GM18873 (cell line): ENCODE results near the gene SERHL2.
"Not testable (repeated sequence)": the region's sequence is repeated elsewhere in the genome, so short reads cannot be mapped to it uniquely, and the experiment has no call there.

ENCODE experiments used
- ATAC-seq: cut with Tn5 transposase; IDR thresholded peaks from one replicate; pipeline ENCODE4 v1.9.1; 2021; ENCODE audit warnings: mild to moderate bottlenecking, moderate library complexity, moderate number of reproducible peaks; ENCODE audit not compliant: unreplicated experiment, low FRiP score

Gene SERHL2

DNA sequence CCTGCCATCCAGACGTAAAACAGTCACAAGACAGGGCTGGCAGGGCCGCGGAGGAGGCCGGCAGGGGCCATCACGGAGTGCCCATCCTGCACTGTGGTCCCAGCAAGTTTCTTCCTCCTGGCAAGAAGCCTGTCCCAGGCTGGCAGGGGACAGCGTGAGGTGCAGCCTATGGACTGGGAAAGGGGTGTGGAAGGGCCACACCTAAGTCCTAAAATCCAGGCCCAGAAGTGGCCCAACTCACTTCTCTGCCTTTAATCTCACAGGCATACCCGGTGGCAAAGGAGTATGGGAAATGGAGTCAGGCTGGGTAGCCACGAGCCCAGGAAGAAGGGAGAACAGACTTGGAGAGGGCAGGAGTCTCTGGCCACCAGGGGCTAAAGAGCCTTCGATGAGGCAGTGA, 16.8 kb downstream of the SERHL2 start:
- not testable (repeated sequence) for ATAC-seq

DNA sequence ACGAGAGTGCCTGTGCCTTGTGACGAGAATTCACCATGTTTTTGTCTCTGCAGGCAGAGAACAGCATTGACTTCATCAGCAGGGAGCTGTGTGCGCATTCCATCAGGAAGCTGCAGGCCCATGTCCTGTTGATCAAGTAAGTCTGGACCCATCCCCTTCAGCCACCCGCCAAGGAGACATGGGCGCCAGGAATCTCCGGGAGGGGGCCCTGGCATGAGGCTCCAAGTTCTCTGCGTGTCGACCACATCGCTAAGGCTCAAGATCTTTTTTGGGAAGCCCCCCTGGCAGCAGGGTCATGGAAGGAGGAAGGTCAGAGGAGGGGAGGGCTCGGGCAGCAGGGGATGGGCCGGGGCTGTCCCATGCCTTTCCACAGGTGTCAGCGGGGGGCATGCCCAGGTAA, 17.3 kb downstream of the SERHL2 start:
- not testable (repeated sequence) for ATAC-seq

DNA sequence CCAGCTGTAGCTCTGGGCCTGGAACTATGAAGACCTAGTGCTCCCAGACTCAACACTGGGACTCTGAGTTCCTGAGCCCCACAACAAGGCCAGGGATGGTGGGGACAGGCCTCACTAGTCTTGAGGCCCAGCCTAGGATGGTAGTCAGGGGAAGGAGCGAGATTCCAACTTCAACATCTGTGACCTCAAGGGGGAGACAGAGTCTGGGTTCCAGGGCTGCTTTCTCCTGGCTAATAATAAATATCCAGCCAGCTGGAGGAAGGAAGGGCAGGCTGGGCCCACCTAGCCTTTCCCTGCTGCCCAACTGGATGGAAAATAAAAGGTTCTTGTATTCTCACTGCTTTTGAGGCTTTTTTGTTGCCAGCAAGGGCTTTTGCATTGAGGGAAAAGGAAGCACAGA, 20.3 kb downstream of the SERHL2 start:
- not testable (repeated sequence) for ATAC-seq

DNA sequence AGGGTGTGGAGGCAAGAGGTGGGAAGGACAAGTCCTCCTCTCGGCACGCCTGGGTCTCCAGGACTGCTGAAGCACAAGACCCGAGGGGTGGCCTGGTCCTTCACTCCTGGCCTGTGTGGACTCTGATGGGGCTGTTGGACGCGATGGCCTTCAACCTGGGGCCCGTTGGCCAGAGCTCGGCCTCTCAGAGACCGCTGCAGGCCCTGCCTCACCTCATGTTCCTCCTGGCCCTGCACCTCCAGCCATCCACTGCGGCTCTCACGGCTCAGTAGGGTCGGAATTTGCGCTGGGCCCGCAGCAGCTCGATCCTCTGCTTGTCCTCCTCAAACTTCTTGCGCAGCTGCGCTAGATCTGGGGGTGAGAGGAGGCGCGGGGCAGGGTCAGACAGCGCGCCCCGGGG, 20.7 kb downstream of the SERHL2 start:
- not testable (repeated sequence) for ATAC-seq

DNA sequence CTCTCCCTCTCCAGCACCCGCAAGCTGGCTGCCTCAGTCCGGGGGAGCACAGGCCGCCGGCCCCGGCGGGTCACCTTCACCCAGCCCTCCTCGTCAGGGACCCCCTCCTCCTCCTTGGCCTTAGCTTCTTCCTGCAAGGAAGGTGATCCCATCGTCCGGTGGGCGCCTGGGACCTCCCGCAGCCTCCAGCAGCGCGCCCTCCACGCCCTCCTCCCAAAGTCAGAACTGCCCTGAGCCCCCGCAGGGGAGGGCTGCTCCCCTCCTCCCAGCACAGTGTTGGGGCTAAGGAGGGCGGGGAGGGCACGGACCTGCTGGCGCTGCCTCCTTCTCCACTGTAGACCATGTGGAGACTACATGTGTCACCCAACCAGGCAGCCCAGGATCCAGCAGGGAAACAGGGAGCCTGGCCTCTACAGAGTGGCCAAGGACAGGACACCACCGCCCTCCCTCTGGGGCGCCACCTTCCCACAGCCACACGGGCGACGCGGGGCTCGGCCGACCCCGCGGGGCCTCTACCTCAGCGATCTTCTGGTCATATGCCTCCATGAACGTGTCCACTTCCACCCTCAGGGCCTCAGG, 22.3 kb downstream of the SERHL2 start:
- ATAC-seq = not testable (repeated sequence)

DNA sequence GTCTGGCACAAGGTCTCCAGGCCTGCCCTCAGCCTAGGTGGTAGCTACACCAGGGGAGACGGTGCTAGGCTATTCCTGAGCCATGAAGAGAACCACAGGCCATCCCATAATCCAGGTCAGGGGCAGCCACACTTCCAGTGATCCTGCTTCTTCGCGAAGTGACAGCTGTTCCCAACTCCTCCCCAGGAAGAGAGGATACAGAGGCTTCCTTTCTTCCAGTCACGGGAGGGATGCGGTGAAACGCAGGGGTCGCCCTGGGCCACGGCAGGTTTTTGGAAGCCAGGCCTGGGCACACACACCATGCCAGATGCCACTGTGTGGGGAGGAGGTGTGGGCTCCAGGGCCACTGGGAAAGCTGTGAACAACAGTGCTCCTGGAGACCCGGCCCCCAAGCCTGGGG, 23.4 kb downstream of the SERHL2 start:
- not testable (repeated sequence) for ATAC-seq

DNA sequence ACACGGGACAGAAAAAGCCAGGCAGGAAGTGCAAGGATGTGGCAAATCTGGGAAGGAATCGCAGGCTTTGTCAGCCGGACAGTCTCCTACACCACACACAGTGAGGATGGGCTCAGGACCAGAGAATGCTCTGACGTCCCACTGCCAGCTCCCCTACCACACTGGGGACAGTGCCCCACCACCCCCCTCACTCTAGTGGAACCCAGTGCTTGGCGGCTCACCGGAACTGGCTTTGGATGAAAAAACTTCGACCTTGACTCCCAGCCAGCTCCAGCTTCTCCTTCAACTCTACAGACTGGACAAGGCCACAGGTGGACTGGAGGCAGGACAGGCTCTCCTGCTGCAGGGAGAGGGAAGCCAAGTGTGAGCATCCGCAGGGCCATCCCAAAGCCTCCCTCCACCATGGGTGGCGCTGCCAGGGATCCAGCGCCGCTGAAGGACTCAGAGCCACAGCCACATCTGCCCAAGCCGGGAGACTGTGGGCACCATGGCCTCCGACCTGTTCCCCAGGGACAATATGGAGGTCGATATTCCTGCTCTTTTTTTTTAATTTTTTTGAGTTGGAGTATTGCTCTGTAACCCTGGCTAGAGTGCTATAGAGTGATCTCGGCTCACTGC, 24.0 kb downstream of the SERHL2 start:
- ATAC-seq = no peak

DNA sequence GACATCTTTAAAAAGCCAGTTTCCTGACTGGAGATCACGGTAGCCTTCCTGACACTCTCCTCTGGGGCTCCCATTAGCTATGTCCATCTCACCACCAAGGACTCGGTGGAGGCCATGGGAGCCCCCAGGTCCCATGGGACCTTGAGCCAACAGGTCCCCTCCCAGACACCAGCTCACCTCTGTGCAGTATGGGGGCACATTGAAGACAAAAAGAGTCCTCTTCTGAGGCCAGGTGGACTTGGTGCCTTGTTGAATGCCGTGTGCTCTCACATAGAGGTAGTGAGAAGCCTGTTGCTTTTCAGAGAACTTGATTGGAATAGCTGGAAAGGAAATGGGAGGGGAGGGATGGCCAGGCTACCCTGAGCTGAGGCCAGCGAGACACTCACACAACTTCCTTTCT, 26.3 kb downstream of the SERHL2 start:
- ATAC-seq = not testable (repeated sequence)

DNA sequence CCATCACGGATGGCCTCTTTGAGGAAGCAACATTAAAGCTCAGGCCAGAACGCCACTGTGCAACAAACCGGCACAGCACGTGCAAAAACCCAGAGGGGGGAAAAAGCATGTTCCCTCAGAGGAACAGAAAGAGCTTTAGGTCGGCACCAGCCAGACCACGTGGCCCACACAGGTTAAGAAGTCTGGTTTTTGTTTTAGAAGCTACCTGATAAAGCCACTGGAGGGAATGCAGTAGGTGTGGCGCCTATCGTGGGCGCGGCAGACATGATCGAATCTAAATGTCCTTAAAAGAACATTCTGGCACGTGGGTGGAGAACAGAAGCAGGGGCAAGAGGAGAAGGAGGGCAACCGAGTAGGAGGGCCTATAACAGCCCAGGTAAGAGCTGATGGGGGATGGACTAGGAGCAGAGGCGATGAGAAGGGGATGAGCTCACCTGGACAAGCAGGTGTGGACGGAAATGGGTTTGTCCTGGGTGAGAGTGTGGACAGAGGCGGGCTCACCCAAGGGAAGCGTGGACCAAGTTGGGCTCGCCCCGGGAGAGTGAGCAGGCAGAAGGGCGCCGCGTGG, 27.5 kb downstream of the SERHL2 start:
- ATAC-seq = not testable (repeated sequence)

DNA sequence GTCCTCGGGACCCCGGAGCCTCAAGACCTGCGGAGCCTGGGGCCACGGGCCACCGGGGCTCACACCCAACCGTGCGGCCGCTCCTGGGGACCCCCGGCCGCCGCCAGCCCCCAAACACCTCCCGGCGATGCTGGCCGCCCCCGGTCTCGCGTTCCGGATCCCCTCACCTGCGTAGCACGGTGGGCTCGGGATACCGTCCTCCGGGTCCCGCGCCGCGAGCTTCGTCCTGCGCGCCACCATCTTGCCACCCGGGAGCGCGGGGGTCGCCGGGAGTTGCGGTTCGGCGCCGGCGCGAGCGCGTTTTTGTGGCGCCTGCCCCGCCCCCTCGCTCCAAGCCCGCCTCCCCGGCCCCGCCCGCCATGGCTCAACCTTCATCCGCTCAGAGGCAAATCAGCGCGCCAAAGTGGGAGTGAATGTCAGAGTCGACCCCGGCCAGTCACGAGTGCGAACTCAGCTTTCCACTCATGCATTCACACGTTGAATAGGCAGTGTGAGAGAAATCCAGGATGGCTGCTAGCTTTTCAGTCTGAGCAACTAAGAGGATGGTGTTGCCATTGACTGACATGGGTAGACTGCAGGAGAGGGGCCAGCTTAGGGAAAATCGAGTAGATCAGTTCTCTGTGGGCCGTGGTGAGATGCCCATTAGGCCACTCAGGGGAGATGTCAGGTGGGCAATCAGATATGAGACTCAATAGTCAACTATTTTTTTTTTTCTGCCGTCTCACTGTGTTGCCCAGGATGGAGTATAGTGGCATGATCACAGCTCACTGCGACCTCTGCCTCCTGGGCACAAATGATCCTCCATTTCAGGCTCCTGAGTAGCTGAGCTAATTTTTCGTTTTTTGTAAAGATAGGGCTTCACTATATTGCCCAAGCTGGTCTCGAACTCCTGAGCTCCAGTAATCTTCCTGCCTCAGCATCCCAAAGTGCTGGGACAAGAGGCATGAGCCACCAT, 28.3 kb downstream of the SERHL2 start:
- no peak for ATAC-seq

DNA sequence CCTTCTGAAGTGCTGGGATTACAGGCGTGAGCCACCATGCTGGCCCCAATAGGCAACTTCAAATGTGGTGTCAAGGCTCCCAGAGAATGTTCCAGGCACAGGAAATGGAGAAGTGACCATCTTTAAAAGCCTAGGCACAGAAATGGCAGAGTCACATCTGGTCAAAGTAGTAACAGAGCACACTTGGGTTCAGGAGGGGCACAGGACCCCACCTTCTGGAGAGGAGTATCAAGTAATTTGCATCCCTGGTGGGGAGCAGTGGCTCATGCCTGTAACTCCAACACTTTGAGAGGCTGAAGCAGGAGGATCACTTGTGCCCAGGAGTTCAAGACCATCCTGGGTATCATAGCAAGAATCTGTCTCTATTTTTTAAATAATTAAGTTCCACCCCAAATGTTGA, 29.2 kb downstream of the SERHL2 start:
- no peak for ATAC-seq

DNA sequence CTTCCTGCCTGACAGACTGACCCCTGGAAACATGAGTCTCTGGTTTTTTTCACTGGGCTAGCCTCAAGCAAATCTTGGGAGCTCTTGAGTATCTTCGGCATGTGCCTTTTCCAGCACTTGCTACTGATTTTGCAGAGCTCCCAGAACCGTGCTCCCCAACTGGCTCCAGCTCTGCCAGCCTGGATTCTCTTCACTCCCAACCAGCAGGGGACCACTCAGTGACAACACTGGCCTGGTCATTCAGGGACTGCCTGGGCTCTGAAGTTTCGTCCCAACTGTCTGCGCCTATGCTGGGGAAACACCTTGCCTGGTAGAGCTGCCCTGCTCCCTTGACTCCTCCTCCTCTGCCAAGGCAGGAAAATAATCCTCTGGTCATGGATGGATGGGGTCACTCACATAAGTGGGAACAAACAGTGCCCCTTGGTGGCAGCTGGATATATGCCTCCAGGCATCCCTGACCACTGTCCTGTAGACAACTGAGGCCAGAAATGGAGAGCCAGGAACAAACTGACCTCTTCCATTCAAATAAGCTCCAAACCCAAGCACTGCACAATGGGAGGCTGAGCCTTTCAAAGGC, 30.7 kb downstream of the SERHL2 start:
- ATAC-seq = no peak

DNA sequence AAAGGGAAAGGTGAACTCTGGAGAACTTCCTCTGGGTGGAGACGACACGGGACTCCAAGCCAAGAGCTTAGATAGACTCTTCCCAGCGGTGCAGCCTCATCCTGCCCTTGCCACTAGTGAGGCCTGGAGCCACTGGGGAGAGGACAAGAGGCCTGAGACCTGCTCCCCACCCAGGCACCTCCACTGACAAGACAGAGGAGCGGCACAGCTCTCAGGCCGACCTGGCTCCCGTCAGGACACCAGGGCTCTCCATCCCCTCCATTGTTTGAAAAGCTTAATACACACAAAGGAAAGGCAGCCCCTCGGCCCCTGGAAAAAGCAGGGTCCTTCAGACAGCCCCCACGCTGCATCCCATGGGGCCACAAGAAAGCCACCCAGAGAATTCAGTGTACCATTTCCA, 31.3 kb downstream of the SERHL2 start:
- ATAC-seq = no peak

DNA sequence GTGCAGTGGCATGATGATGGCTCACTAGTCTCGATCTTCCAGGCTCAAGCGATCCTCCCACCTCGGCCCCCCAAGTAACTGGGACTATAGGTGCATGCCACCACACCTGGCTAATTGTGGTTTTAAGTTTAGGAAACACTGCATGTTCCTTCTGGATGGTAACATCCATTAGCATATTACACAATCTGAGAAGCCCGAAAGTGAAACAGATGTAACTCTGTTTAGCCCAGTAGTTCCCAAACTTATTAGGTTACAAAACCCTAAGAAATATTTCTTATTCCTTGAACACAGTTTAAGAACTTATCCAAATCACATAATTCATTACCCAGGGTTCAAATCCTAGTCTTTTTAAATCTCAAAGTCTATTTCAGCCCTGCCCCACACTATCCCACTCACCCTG, 32.6 kb downstream of the SERHL2 start:
- ATAC-seq = no peak

DNA sequence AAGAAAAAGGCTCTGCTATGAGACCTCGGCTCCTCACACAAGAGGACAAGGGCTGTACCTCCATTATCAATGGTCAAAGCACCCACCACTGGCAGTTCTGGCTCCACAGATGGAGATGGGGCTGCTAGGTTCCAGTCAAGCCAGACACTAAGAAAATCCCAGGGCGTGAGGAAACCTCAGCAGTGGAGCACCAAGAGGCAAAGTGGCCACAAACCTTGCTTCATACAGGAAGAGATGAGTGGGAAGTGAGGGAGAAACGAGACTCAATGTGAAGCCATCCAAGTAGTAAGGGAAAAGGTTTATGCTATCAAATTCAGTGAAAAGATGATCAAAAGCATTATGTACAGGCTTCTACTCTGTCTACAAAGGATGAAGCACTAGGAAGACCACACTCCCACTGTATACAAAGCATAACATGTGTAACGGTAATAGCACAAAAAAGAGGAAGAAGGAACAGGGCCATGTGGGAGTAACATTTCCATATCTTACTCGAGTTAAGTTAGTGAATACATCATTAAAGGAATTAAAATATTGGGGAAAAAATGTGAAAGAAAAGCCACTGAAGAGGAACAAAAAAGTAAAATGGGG, 33.9 kb downstream of the SERHL2 start:
- no peak for ATAC-seq

DNA sequence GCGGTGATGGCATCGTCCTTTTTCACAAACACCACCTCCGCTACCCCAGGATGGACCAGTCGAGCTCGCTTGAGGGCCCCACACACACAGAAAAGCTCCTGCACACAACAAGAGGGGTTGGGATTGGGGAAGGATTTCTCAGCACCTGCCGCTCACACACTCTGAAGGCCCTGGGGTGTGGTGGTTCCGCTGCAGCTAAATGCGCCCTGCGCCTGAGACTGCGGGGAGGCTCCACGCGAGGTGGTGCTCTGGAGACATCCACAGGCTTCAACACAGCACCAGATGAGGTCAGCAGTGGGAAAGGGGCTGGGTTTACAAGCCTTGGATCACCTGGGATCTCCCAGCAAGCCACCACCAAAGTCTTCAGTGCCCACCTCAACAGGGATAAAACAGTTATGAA, 38.2 kb downstream of the SERHL2 start:
- ATAC-seq = no peak

DNA sequence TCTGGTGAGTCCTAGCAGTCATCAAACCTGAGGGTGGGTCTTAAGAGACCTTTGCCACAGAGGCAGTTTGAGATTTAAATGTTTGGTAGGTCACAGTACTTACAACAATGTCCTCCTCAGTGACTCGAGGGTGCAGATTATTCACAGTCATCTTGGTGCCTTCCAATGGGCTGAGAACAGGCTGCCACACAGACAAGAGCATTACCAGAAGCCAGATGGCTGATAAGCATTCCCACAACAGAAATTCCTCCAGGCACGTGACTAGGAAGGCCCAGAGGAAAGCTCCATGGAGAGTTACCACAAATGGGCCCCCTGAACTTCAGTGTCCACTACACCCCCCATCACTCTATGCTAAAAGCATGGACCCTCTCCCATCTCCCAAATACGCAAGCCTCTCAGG, 41.7 kb downstream of the SERHL2 start:
- no peak for ATAC-seq

DNA sequence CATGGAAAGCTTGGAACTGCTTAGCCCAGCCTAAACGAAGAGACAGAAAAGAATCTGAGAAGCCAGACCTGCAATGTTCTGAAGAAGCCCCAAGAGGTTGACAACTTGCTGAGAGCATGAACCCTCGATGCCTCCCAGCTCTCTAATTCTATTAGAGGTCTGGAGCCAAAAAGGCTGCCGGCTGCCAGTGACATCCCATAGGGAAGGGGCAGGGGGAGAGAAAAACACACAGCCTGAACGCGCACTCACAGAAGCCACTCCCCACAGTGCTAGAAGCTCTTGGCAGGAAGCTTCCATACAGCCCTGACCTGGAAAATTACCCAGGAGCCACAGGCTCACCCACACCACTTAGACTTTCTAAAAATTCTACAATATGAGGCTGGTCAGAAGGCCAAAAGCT, 42.6 kb downstream of the SERHL2 start:
- no peak for ATAC-seq

DNA sequence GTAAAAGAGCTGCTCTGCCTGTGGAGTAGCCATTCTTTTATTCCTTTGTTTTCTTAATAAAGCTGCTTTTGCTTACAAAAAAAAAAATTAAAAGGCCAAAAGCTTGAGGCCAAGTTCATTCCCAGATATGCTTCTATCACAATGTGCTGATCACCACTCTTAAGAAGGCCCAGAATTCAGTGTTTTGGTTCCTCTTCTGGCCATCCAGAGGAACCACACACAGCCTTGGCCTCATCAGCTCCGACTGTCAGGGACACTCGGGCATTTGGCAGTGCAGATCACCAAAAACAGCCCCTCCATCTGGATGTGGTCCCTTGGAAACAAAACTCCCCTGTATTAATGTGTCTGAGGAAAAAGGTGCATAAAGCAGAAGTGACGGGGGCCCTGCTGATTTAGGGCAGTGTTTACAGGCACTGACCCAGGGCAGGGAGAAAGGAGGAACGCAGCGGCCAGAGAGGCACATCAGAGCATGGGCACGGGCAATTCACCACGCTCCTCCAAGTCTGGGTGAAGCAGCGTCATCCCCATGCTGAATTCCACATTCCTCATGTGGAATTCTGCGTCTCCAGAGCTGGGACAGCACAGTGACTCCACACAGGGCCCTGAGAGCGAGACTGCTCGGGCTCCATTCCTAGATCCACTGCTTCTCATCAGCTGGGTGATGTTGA, 43.2 kb downstream of the SERHL2 start:
- no peak for ATAC-seq

DNA sequence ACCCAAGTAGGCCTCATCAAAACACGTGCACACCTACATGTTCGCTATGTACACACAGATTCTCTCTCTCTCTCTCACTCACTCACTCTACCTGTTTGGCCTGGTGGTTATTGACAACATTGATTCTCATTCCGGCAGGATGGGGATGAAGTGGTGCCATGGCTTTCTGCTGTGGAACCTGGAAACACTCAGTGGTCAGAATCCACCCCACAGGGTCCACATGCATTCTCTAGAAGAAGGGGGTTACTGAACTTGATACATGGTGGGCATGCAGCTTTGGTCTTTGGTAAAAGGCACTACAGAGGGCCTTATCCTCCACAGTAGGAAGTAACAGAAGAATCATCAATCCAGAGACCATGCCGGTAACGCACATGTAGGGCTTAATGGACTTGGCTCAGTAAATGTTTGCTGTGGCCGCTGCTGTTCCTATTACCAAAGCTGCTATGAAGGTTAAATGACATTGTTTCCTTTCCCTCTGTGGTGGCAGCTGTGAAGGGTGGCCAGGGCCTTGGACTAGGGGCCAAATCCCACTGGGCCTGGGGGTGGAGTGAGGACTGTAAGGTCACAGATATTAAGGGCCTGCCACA, 48.2 kb downstream of the SERHL2 start:
- no peak for ATAC-seq
